CD4-positive, alpha-beta T cell (primary cell): Measurements from ENCODE around the gene USP12. TPM values are rescaled to one million over a fixed set of nuclear protein-coding genes. Genes with fewer than 3 reads are reported as not detected.

Experiments
- ATAC-seq: fragments of 200-7000 bp; cut with Tn5 transposase; one replicate; pipeline ENCODE4 v1.10.0; 2022; ENCODE audit warnings: mild to moderate bottlenecking; ENCODE audit not compliant: poor library complexity
- CTCF ChIA-PET: fragments of 350-600 bp; sonication (Branson Sonifier 250); formaldehyde crosslinking; loops from one replicate; lab custom pipeline; 2021; ENCODE audit warnings: antibody characterized with exemption, inconsistent platforms; lab: Charles Lee
- POLR2A ChIA-PET: fragments of 350-600 bp; sonication (Branson Sonifier 250); formaldehyde crosslinking; loops from one replicate; lab custom pipeline; 2021; ENCODE audit warnings: antibody characterized with exemption, inconsistent platforms; lab: Charles Lee
- DNase-seq, 14 experiments: peaks; one replicate each; pipeline ENCODE4 v3.0.0-alpha.2; 2013 to 2020; ENCODE audit warnings: mixed read lengths in 2 of 14
- H3K27ac ChIP-seq, 2 donors: one replicate each; pipeline versions ENCODE4 v1.5.1 to v1.7.0; 2013; ENCODE audit warnings: low read length in 2 of 2, low read depth in 1 of 2, mild to moderate bottlenecking in 1 of 2
- H3K27me3 ChIP-seq, 2 experiments: 1 replicate in 1 of 2; 2 replicates in 1 of 2; pipeline versions ENCODE4 v1.6.1 to v1.7.0; 2013; ENCODE audit warnings: low read length in 2 of 2, control low read depth in 1 of 2, mild to moderate bottlenecking in 1 of 2, moderate library complexity in 1 of 2; ENCODE audit not compliant: insufficient read depth in 2 of 2, control insufficient read depth in 1 of 2
- H3K36me3 ChIP-seq: one replicate; pipeline ENCODE4 v1.6.1; 2013; ENCODE audit warnings: low read length, control low read depth; ENCODE audit not compliant: insufficient read depth
- H3K4me1 ChIP-seq: one replicate; pipeline ENCODE4 v1.6.1; 2013; ENCODE audit warnings: low read length, control low read depth; ENCODE audit not compliant: insufficient read depth
- H3K4me3 ChIP-seq: one replicate; pipeline ENCODE4 v1.5.1; 2013; ENCODE audit warnings: mild to moderate bottlenecking, low read length, moderate library complexity
- H3K9me3 ChIP-seq, 2 experiments: 1 replicate in 1 of 2; 2 replicates in 1 of 2; pipeline versions ENCODE4 v1.6.1 to v1.7.0; 2013; ENCODE audit warnings: low read length in 2 of 2, mild to moderate bottlenecking in 2 of 2, control low read depth in 1 of 2, moderate library complexity in 1 of 2; ENCODE audit not compliant: control insufficient read depth in 1 of 2, insufficient read depth in 1 of 2
- H3K27ac Mint-ChIP-seq: one replicate; pipeline ENCODE4 v1.8.0; 2020; ENCODE audit warnings: mixed read lengths
- H3K27me3 Mint-ChIP-seq: one replicate; pipeline ENCODE4 v1.8.0; 2021; ENCODE audit warnings: mixed read lengths
- H3K36me3 Mint-ChIP-seq: one replicate; pipeline ENCODE4 v1.8.0; 2021; ENCODE audit warnings: low read depth, mixed read lengths
- H3K4me1 Mint-ChIP-seq: one replicate; pipeline ENCODE4 v1.8.0; 2021; ENCODE audit warnings: low read depth, mixed read lengths
- H3K4me3 Mint-ChIP-seq: one replicate; pipeline ENCODE4 v1.8.0; 2020; ENCODE audit warnings: mild to moderate bottlenecking, mixed read lengths
- H3K9me3 Mint-ChIP-seq: one replicate; pipeline ENCODE4 v1.8.0; 2020; ENCODE audit warnings: mixed read lengths
- intact Hi-C, 2 experiments: fragments of 100-400 bp; cut with DNase I in 1 of 2; cut with micrococcal nuclease in 1 of 2; formaldehyde crosslinking; loops; one replicate each; pipeline versions ENCODE4 v1.15.1 to v1.9.0; 2023 to 2025; cut with DNase I, micrococcal nuclease
- total RNA-seq, 174 experiments: library from RNA in 2 of 174; stranded (reverse) in 2 of 174; gene quantifications; one replicate each; pipeline ENCODE4 v1.2.3 and lab custom pipeline; 2021 to 2026
- TF ChIP-seq, protein P1 (sequence below): fragments of 200-600 bp; IDR thresholded peaks from one replicate; pipeline ENCODE4 v1.8.0; 2022; ENCODE audit warnings: antibody characterized with exemption, mild to moderate bottlenecking

USP12 gene
- total RNA-seq, 2 experiments from 2014 or later, result 56.9 to 58.8 TPM

- no peaks in the 10 kb centered on the region for H3K9me3 ChIP-seq
- Mint-ChIP-seq H3K4me3 (no peak overlapping the region), H3K4me1 (no peaks in the 10 kb centered on the region), H3K27me3 (no peaks in the 10 kb centered on the region), H3K27ac (no peak overlapping the region), H3K36me3 (peaks cover 93% of the 10 kb centered on the region), H3K9me3 (no peaks in the 10 kb centered on the region)
- H3K4me3 ChIP-seq, result no peak overlapping the region
- no peak for DNase-seq
- intact Hi-C loops, result no loop called here
- TF ChIP-seq, protein P1, sequence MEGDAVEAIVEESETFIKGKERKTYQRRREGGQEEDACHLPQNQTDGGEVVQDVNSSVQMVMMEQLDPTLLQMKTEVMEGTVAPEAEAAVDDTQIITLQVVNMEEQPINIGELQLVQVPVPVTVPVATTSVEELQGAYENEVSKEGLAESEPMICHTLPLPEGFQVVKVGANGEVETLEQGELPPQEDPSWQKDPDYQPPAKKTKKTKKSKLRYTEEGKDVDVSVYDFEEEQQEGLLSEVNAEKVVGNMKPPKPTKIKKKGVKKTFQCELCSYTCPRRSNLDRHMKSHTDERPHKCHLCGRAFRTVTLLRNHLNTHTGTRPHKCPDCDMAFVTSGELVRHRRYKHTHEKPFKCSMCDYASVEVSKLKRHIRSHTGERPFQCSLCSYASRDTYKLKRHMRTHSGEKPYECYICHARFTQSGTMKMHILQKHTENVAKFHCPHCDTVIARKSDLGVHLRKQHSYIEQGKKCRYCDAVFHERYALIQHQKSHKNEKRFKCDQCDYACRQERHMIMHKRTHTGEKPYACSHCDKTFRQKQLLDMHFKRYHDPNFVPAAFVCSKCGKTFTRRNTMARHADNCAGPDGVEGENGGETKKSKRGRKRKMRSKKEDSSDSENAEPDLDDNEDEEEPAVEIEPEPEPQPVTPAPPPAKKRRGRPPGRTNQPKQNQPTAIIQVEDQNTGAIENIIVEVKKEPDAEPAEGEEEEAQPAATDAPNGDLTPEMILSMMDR, result no peak
- H3K4me1 ChIP-seq, result no peaks in the 10 kb centered on the region
- ChIA-PET CTCF (no interaction called here), POLR2A (no interaction called here)
- no peak for ATAC-seq
- H3K27me3 ChIP-seq, result no peaks in the 10 kb centered on the region
- no peak overlapping the region for H3K27ac ChIP-seq
- H3K36me3 ChIP-seq, result peaks cover 45% of the 10 kb centered on the region
These were observed 80.2 kb downstream of the USP12 start for GRCh38 chr13:27091451-27091850.

DNA sequence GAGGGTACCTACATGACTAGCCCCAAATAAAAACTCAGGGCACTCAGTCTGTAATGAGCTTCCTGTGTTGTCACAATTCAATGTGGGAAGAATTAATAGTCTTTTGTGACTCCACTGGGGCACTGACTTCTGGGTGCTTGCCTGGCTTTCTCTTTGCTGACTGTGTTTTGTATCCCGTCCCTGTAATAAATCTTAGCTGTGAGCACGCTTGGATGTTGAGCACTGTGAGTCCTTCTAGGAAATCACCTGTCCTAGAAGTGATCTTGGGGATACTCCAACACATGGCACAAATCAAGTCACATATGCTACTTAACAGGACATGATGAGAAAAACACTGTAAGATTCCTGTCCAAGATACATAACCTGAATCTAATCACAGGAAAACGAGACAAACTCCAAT is 83.0 kb downstream of the USP12 start:
- H3K4me1 Mint-ChIP-seq, result no peaks in the 10 kb centered on the region
- Histone ChIP-seq H3K36me3 (peaks cover 30% of the 10 kb centered on the region), H3K4me1 (no peaks in the 10 kb centered on the region), H3K4me3 (no peak overlapping the region), H3K27me3 (no peaks in the 10 kb centered on the region), H3K9me3 (no peaks in the 10 kb centered on the region), H3K27ac (no peak overlapping the region)
- intact Hi-C loops, result no loop called here
- POLR2A ChIA-PET, result no interaction called here
- no peak overlapping the region for H3K4me3 Mint-ChIP-seq
- no peaks in the 10 kb centered on the region for H3K27me3 Mint-ChIP-seq
- CTCF ChIA-PET, result no interaction called here
- DNase-seq, result no peak
- H3K9me3 Mint-ChIP-seq, result no peaks in the 10 kb centered on the region
- no peak for ATAC-seq
- TF ChIP-seq, protein P1, result no peak
- H3K27ac Mint-ChIP-seq, result no peak overlapping the region
- peaks cover 81% of the 10 kb centered on the region for H3K36me3 Mint-ChIP-seq

DNA sequence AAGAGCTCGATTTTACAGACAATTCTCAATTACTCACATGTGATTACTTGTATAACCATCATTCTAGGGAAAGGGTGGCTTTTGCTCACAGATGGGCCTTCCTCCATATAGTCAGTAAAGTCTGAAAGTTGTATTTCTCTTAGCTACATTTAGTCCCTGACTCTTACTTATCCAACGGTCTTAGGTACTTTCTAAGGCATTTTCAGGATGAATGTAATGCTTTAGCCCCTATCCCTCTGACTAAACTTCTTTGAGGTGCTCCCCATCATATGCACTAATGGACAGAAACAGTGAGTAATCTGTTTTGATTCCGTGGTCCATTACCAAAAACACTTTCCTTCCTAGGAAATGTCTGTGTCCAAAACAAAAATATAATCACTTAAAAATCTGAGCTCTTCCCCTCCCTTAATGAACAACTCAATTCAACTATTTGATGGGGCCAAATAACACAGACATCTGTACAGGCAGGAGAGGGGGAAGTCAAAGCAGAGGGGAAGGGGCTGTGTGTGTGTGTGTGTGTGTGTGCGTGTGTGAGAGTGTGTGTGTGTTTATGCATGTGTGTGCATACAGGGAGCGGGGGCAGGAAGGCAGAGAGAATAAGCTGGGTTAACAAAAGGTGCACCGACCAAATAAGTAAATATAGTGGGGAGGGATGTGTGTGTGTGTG is 84.9 kb downstream of the USP12 start:
- Mint-ChIP-seq H3K4me1 (no peaks in the 10 kb centered on the region), H3K36me3 (peaks cover 84% of the 10 kb centered on the region), H3K9me3 (no peaks in the 10 kb centered on the region), H3K4me3 (no peak overlapping the region), H3K27ac (no peak overlapping the region), H3K27me3 (no peaks in the 10 kb centered on the region)
- ATAC-seq (no peak), DNase-seq (no peak)
- H3K27ac ChIP-seq, result no peak overlapping the region
- no peak overlapping the region for H3K4me3 ChIP-seq
- H3K36me3 ChIP-seq, result peaks cover 26% of the 10 kb centered on the region
- TF ChIP-seq, protein P1, result no peak
- POLR2A ChIA-PET, result no interaction called here
- no peaks in the 10 kb centered on the region for H3K9me3 ChIP-seq
- CTCF ChIA-PET, result no interaction called here
- H3K4me1 ChIP-seq, result no peaks in the 10 kb centered on the region
- no peaks in the 10 kb centered on the region for H3K27me3 ChIP-seq
- intact Hi-C loops, result no loop called here
